ENCODE measurements around the gene C9orf50. TPM values are rescaled to one million over a fixed set of nuclear protein-coding genes. Genes with fewer than 3 reads are reported as not detected.

The C9orf50 gene
- total and polyA plus RNA-seq, 11 donors, result not detected

GRCh38 chr9:129655696-129656095 lies 34.8 kb upstream of the C9orf50 start:
- no peaks in the 10 kb centered on the region for H3K36me3 ChIP-seq
- ATAC-seq, result no peak
- intact Hi-C loops (cut with DNase I), result no loop called here
- no peak for DNase-seq
- no peak for TF ChIP-seq CTCF (IDR thresholded peaks at IDR 0.05)
- TF ChIP-seq POLR2A (IDR thresholded peaks at IDR 0.05), result no peak
- WGBS, 4 donors, result 78 to 90% (median 80%) methylated on average over 7 of the region's 7 CpGs
- no peak overlapping the region for H3K4me3 ChIP-seq
- no peak overlapping the region for H3K27ac ChIP-seq
- H3K4me1 ChIP-seq, result peaks cover 0 to 11% (median 0%) of the 10 kb centered on the region in 12 donors
- H3K9me3 ChIP-seq, result no peaks in the 10 kb centered on the region
- no peaks in the 10 kb centered on the region for H3K27me3 ChIP-seq

GRCh38 chr9:129655154-129655553 lies 34.3 kb upstream of the C9orf50 start:
- no peak overlapping the region for H3K4me3 ChIP-seq
- no peaks in the 10 kb centered on the region for H3K27me3 ChIP-seq
- no peak overlapping the region for H3K27ac ChIP-seq
- no peaks in the 10 kb centered on the region for H3K9me3 ChIP-seq
- peaks cover 0 to 11% (median 0%) of the 10 kb centered on the region in 12 donors for H3K4me1 ChIP-seq
- ATAC-seq, result no peak
- intact Hi-C loops (cut with DNase I), result no loop called here
- 87 to 96% (median 92%) methylated on average over 4 to 7 of the region's 7 CpGs for WGBS, 4 donors
- no peak for DNase-seq
- no peaks in the 10 kb centered on the region for H3K36me3 ChIP-seq
- TF ChIP-seq CTCF (IDR thresholded peaks at IDR 0.05) (no peak), POLR2A (IDR thresholded peaks at IDR 0.05) (no peak)

GRCh38 chr9:129654554-129655040 lies 33.7 kb upstream of the C9orf50 start:
- Histone ChIP-seq H3K36me3 (no peaks in the 10 kb centered on the region), H3K4me3 (peak overlapping the region in 1 of 12 donors; percentile 2), H3K4me1 (peaks cover 0 to 11% (median 0%) of the 10 kb centered on the region in 12 donors), H3K9me3 (no peaks in the 10 kb centered on the region), H3K27ac (peak overlapping the region in 1 of 12 donors; percentile 17), H3K27me3 (no peaks in the 10 kb centered on the region)
- TF ChIP-seq CTCF (IDR thresholded peaks at IDR 0.05), result no peak
- TF ChIP-seq POLR2A (IDR thresholded peaks at IDR 0.05), result no peak
- intact Hi-C loops (cut with DNase I), result loop anchor here in 2 of 10 donors (5.0 kb wide), 1 partner anchor 68 kb away; no protein-coding TSS in a partner anchor
- ATAC-seq (no peak), DNase-seq (no peak)
- 44 to 62% (median 52%) methylated on average over 19 to 20 of the region's 20 CpGs for WGBS, 4 donors

- 47 to 61% (median 52%) methylated on average over 19 of the region's 19 CpGs for WGBS, 4 donors
- no peaks in the 10 kb centered on the region for H3K27me3 ChIP-seq
- intact Hi-C loops (cut with DNase I), result loop anchor here in 2 of 10 donors (5.0 kb wide), 1 partner anchor 68 kb away; no protein-coding TSS in a partner anchor
- H3K36me3 ChIP-seq, result no peaks in the 10 kb centered on the region
- peaks cover 0 to 11% (median 0%) of the 10 kb centered on the region in 12 donors for H3K4me1 ChIP-seq
- peak overlapping the region in 1 of 12 donors; percentile 2 for H3K4me3 ChIP-seq
- TF ChIP-seq CTCF (IDR thresholded peaks at IDR 0.05) (no peak), POLR2A (IDR thresholded peaks at IDR 0.05) (no peak)
- ATAC-seq, result no peak
- peak overlapping the region in 1 of 12 donors; percentile 17 for H3K27ac ChIP-seq
- H3K9me3 ChIP-seq, result no peaks in the 10 kb centered on the region
- no peak for DNase-seq
These were observed 33.1 kb upstream of the C9orf50 start for GRCh38 chr9:129653823-129654553.

Data from heart left ventricle (tissue), 16 donors.